ENCODE measurements around the gene FAM162A.

FAM162A gene

DNA sequence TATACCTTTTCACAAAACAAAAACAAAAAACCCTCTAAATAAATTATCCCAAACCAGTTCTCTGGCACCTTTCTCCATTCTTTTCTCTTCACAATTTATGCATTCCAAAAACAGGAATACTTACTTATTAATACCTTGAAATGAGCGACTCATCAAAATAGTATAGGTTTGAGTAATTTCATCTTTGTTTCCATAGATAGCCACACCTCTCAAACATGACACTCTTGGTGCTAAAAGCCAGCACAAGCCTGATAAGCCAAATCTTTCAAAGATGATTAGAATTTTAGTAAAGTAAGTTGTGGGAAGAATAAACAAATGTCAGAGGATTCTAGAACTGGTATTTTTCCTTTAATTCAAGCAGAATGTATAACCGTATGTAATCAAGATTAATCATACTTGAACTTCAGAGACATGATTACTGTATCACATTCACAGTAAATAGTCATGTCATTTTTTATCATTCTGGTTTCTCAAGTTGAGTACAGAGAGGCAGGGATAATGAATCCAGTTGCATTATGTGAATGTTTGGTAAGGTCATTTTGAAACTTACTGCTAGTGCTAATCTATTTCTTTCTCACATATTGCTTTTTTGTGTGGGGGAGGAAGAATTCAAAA lies 44.0 kb downstream of the FAM162A start:
- no peaks in the 10 kb centered on the region for H3K4me1 ChIP-seq (ENCODE audit: control insufficient read depth in 1 of 2, insufficient read depth in 2 of 2, low read length in 2 of 2)
- H2BK12ac ChIP-seq (ENCODE audit: low read length) = no peak overlapping the region
- H2BK5ac ChIP-seq (ENCODE audit: low read depth, low read length, poor library complexity) = no peak overlapping the region
- H3K4ac ChIP-seq (ENCODE audit: low read depth, low read length) = no peak overlapping the region
- no peak overlapping the region for H3K23ac ChIP-seq (ENCODE audit: low read length)
- H3K27me3 ChIP-seq (ENCODE audit: insufficient read depth, low read length) = no peaks in the 10 kb centered on the region
- no peak overlapping the region for H2BK120ac ChIP-seq (ENCODE audit: insufficient read depth, low read length, poor library complexity)
- WGBS (ENCODE audit: extremely low coverage, insufficient coverage, insufficient read length) = no CpG with 5 or more reads among the region's 2 CpGs
- H2AK5ac ChIP-seq (ENCODE audit: low read length) = no peak overlapping the region
- no peaks in the 10 kb centered on the region for H3K9me3 ChIP-seq (ENCODE audit: insufficient read depth, low read depth, low read length)
- no peak overlapping the region for H3K4me3 ChIP-seq (ENCODE audit: low read depth, low read length)
- no peak overlapping the region for H4K8ac ChIP-seq (ENCODE audit: low read depth, low read length)
- no peaks in the 10 kb centered on the region for H3K79me1 ChIP-seq (ENCODE audit: low read length)
- peaks cover 18 to 24% of the 10 kb centered on the region in 2 experiments for H3K36me3 ChIP-seq (ENCODE audit: control insufficient read depth in 1 of 2, insufficient read depth in 2 of 2, low read length in 2 of 2)
- H3K18ac ChIP-seq (ENCODE audit: low read length) = no peak overlapping the region
- no peak overlapping the region for H3K9ac ChIP-seq (ENCODE audit: low read length)
- no peak overlapping the region for H3K4me2 ChIP-seq (ENCODE audit: low read length)
- H3K14ac ChIP-seq (ENCODE audit: low read length) = no peak overlapping the region
- H4K91ac ChIP-seq (ENCODE audit: low read depth, low read length) = no peak overlapping the region
- no peaks in the 10 kb centered on the region for H3K79me2 ChIP-seq (ENCODE audit: control insufficient read depth, insufficient read depth, low read length, poor library complexity)
- no peak for DNase-seq
- H2AFZ ChIP-seq (ENCODE audit: insufficient read depth, low read length, poor library complexity) = no peak overlapping the region
- H4K12ac ChIP-seq (ENCODE audit: low read depth, low read length) = no peak overlapping the region
- H3K27ac ChIP-seq (ENCODE audit: low read depth, low read length) = no peak overlapping the region

DNA sequence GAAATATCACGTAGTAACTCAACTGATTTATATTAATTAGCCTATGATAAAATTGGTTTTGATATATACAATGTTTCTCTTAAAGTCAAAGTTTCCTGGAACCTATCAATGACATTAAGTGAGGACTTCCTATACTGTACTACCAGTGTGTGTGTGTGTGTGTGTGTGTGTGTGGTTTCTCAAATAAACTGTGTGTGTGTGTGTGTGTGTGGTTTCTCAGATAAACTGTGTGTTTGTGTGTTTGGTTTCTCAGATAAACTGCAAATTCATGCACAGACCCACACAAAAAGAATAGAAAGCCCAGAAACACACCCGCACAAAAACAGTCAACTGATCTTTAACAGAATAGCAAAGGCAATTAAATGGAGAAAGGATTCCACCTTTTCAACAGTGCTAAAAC lies 46.4 kb downstream of the FAM162A start:
- H2AFZ ChIP-seq (ENCODE audit: insufficient read depth, low read length, poor library complexity) = no peak overlapping the region
- H4K8ac ChIP-seq (ENCODE audit: low read depth, low read length) = no peak overlapping the region
- H3K9ac ChIP-seq (ENCODE audit: low read length) = no peak overlapping the region
- H2BK12ac ChIP-seq (ENCODE audit: low read length) = no peak overlapping the region
- H3K9me3 ChIP-seq (ENCODE audit: insufficient read depth, low read depth, low read length) = no peaks in the 10 kb centered on the region
- no peaks in the 10 kb centered on the region for H3K79me1 ChIP-seq (ENCODE audit: low read length)
- no peak overlapping the region for H3K4ac ChIP-seq (ENCODE audit: low read depth, low read length)
- H4K12ac ChIP-seq (ENCODE audit: low read depth, low read length) = no peak overlapping the region
- no peaks in the 10 kb centered on the region for H3K27me3 ChIP-seq (ENCODE audit: insufficient read depth, low read length)
- no peak overlapping the region for H3K4me3 ChIP-seq (ENCODE audit: low read depth, low read length)
- H3K36me3 ChIP-seq (ENCODE audit: control insufficient read depth in 1 of 2, insufficient read depth in 2 of 2, low read length in 2 of 2) = peaks cover 21% of the 10 kb centered on the region in 2 experiments
- H2BK120ac ChIP-seq (ENCODE audit: insufficient read depth, low read length, poor library complexity) = no peak overlapping the region
- WGBS (ENCODE audit: extremely low coverage, insufficient coverage, insufficient read length) = no CpG with 5 or more reads among the region's 2 CpGs
- no peak overlapping the region for H3K14ac ChIP-seq (ENCODE audit: low read length)
- no peak overlapping the region for H3K4me2 ChIP-seq (ENCODE audit: low read length)
- no peak for DNase-seq
- H3K18ac ChIP-seq (ENCODE audit: low read length) = no peak overlapping the region
- H2AK5ac ChIP-seq (ENCODE audit: low read length) = no peak overlapping the region
- H3K79me2 ChIP-seq (ENCODE audit: control insufficient read depth, insufficient read depth, low read length, poor library complexity) = no peaks in the 10 kb centered on the region
- H3K27ac ChIP-seq (ENCODE audit: low read depth, low read length) = no peak overlapping the region
- H3K23ac ChIP-seq (ENCODE audit: low read length) = no peak overlapping the region
- no peak overlapping the region for H4K91ac ChIP-seq (ENCODE audit: low read depth, low read length)
- no peaks in the 10 kb centered on the region for H3K4me1 ChIP-seq (ENCODE audit: control insufficient read depth in 1 of 2, insufficient read depth in 2 of 2, low read length in 2 of 2)
- no peak overlapping the region for H2BK5ac ChIP-seq (ENCODE audit: low read depth, low read length, poor library complexity)

DNA sequence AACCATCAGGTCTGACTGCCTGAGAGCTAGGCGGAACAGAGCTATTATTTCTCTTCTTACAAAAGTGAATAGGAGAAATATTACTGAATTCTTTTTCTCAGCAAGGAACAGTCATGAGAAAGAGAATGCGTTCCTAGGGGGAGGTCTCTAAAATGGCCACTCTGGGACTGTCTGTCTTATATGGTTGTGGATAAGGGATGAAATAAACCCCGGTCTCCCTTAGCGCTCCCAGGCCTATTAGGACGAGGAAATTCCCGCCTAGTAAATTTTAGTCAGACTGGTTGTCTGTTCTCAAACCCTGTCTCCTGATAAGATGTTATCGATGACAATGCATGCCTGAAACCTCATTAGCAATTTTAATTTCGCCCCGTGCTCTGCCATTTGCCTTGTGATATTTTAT lies 52.0 kb downstream of the FAM162A start:
- H3K4me3 ChIP-seq (ENCODE audit: low read depth, low read length) = no peak overlapping the region
- H4K91ac ChIP-seq (ENCODE audit: low read depth, low read length) = no peak overlapping the region
- no peak overlapping the region for H3K23ac ChIP-seq (ENCODE audit: low read length)
- no peak overlapping the region for H2AFZ ChIP-seq (ENCODE audit: insufficient read depth, low read length, poor library complexity)
- no peaks in the 10 kb centered on the region for H3K4me1 ChIP-seq (ENCODE audit: control insufficient read depth in 1 of 2, insufficient read depth in 2 of 2, low read length in 2 of 2)
- H2AK5ac ChIP-seq (ENCODE audit: low read length) = no peak overlapping the region
- H2BK12ac ChIP-seq (ENCODE audit: low read length) = no peak overlapping the region
- no peak overlapping the region for H3K27ac ChIP-seq (ENCODE audit: low read depth, low read length)
- no peak overlapping the region for H3K18ac ChIP-seq (ENCODE audit: low read length)
- no peaks in the 10 kb centered on the region for H3K9me3 ChIP-seq (ENCODE audit: insufficient read depth, low read depth, low read length)
- no peak overlapping the region for H4K8ac ChIP-seq (ENCODE audit: low read depth, low read length)
- H3K14ac ChIP-seq (ENCODE audit: low read length) = no peak overlapping the region
- DNase-seq = no peak
- H3K27me3 ChIP-seq (ENCODE audit: insufficient read depth, low read length) = no peaks in the 10 kb centered on the region
- H3K9ac ChIP-seq (ENCODE audit: low read length) = no peak overlapping the region
- H3K36me3 ChIP-seq (ENCODE audit: control insufficient read depth in 1 of 2, insufficient read depth in 2 of 2, low read length in 2 of 2) = peaks cover 28 to 34% of the 10 kb centered on the region in 2 experiments
- H3K4me2 ChIP-seq (ENCODE audit: low read length) = no peak overlapping the region
- WGBS (ENCODE audit: extremely low coverage, insufficient coverage, insufficient read length) = no CpG with 5 or more reads among the region's 9 CpGs
- no peak overlapping the region for H3K4ac ChIP-seq (ENCODE audit: low read depth, low read length)
- no peak overlapping the region for H4K12ac ChIP-seq (ENCODE audit: low read depth, low read length)
- H2BK5ac ChIP-seq (ENCODE audit: low read depth, low read length, poor library complexity) = no peak overlapping the region
- no peaks in the 10 kb centered on the region for H3K79me2 ChIP-seq (ENCODE audit: control insufficient read depth, insufficient read depth, low read length, poor library complexity)
- no peak overlapping the region for H2BK120ac ChIP-seq (ENCODE audit: insufficient read depth, low read length, poor library complexity)
- no peaks in the 10 kb centered on the region for H3K79me1 ChIP-seq (ENCODE audit: low read length)

DNA sequence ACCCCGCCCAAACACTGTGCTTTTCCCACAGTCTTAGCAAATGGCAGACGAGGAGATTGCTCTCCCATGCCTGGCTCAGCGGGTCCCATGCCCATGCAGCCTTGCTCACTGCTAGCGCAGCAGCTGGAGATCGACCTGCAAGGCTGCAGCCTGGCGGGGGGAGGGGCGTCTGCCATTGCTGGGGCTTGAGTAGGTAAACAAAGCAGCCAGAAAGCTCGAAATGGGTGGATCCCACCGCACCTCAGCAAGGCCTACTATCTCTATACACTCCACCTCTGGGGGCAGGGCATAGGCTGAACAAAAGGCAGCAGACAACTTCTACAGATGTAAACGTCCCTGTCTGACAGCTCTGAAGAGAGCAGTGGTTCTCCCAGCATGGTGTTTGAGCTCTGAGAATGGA lies 59.1 kb downstream of the FAM162A start:
- Histone ChIP-seq H2BK120ac (ENCODE audit: insufficient read depth, low read length, poor library complexity) (peak overlapping the region; percentile 50), H3K4me3 (ENCODE audit: low read depth, low read length) (no peak overlapping the region), H3K4me1 (ENCODE audit: control insufficient read depth in 1 of 2, insufficient read depth in 2 of 2, low read length in 2 of 2) (peaks cover 12 to 15% of the 10 kb centered on the region in 2 experiments), H3K4ac (ENCODE audit: low read depth, low read length) (peak overlapping the region; percentile 2), H3K27ac (ENCODE audit: low read depth, low read length) (peak overlapping the region; percentile 92), H4K91ac (ENCODE audit: low read depth, low read length) (peak overlapping the region; percentile 53), H3K9me3 (ENCODE audit: insufficient read depth, low read depth, low read length) (no peaks in the 10 kb centered on the region), H2BK5ac (ENCODE audit: low read depth, low read length, poor library complexity) (peak overlapping the region; percentile 47), H3K14ac (ENCODE audit: low read length) (peak overlapping the region; percentile 4), H4K12ac (ENCODE audit: low read depth, low read length) (no peak overlapping the region), H3K79me2 (ENCODE audit: control insufficient read depth, insufficient read depth, low read length, poor library complexity) (no peaks in the 10 kb centered on the region), H3K4me2 (ENCODE audit: low read length) (peak overlapping the region; percentile 54), H2AK5ac (ENCODE audit: low read length) (no peak overlapping the region), H4K8ac (ENCODE audit: low read depth, low read length) (peak overlapping the region; percentile 45), H3K23ac (ENCODE audit: low read length) (no peak overlapping the region), H2AFZ (ENCODE audit: insufficient read depth, low read length, poor library complexity) (peak overlapping the region; percentile 34), H3K9ac (ENCODE audit: low read length) (no peak overlapping the region), H3K79me1 (ENCODE audit: low read length) (peaks cover 13% of the 10 kb centered on the region), H2BK12ac (ENCODE audit: low read length) (peak overlapping the region; percentile 1), H3K18ac (ENCODE audit: low read length) (peak overlapping the region; percentile 47), H3K27me3 (ENCODE audit: insufficient read depth, low read length) (no peaks in the 10 kb centered on the region), H3K36me3 (ENCODE audit: control insufficient read depth in 1 of 2, insufficient read depth in 2 of 2, low read length in 2 of 2) (peaks cover 8 to 13% of the 10 kb centered on the region in 2 experiments)
- no peak for DNase-seq
- no CpG with 5 or more reads among the region's 10 CpGs for WGBS (ENCODE audit: extremely low coverage, insufficient coverage, insufficient read length)
